GM23338 (cell line): ENCODE data around the gene FAM98C.

ENCODE experiments used
- CREB1 ChIP-seq: fragments of 250-450 bp; sonication (Bioruptor Pico); IDR thresholded peaks from 2 replicates; pipeline ENCODE4 v1.5.0; 2020; ENCODE audit warnings: low read depth, mild to moderate bottlenecking, moderate library complexity
- EZH2 ChIP-seq: fragments of 200-600 bp; sonication (generic); IDR thresholded peaks from one replicate; pipeline ENCODE4 v1.8.0; 2017; ENCODE audit warnings: antibody characterized with exemption, mild to moderate bottlenecking, low read depth; ENCODE audit not compliant: unreplicated experiment
- EZH2phosphoT487 ChIP-seq: fragments of 200-600 bp; sonication (generic); IDR thresholded peaks from one replicate; pipeline ENCODE4 v1.8.1; 2018; ENCODE audit warnings: antibody characterized with exemption; ENCODE audit not compliant: unreplicated experiment
- NANOG ChIP-seq: IDR thresholded peaks from 2 replicates; pipeline ENCODE4 v1.6.1; 2016; ENCODE audit warnings: antibody characterized with exemption, borderline replicate concordance
- POLR2AphosphoS5 ChIP-seq: IDR thresholded peaks from 2 replicates; pipeline ENCODE4 v1.6.1; 2016; ENCODE audit warnings: antibody characterized with exemption, low read depth
- STAT1 ChIP-seq: IDR thresholded peaks from one replicate; pipeline ENCODE4 v1.6.1; 2016; ENCODE audit warnings: antibody characterized with exemption; ENCODE audit not compliant: unreplicated experiment
- TF ChIP-seq, protein P1 (sequence below), 2 experiments: fragments of 200-600 bp in 1 of 2; sonication (generic) in 1 of 2; conservative IDR thresholded peaks; 2 replicates each; pipeline versions ENCODE4 v1.5.1 to v1.6.1; 2016 to 2017; ENCODE audit warnings: antibody characterized with exemption in 2 of 2, low read depth in 2 of 2, mild to moderate bottlenecking in 2 of 2, moderate library complexity in 1 of 2
- TF ChIP-seq, protein P2 (sequence below): IDR thresholded peaks from one replicate; pipeline ENCODE4 v1.6.1; 2018; ENCODE audit warnings: antibody characterized with exemption; ENCODE audit not compliant: unreplicated experiment
- TF ChIP-seq, protein P3 (sequence below): fragments of 250-450 bp; sonication (Bioruptor Pico); IDR thresholded peaks from 2 replicates; pipeline ENCODE4 v1.5.0; 2020; ENCODE audit warnings: mild to moderate bottlenecking, moderate library complexity

DNA sequence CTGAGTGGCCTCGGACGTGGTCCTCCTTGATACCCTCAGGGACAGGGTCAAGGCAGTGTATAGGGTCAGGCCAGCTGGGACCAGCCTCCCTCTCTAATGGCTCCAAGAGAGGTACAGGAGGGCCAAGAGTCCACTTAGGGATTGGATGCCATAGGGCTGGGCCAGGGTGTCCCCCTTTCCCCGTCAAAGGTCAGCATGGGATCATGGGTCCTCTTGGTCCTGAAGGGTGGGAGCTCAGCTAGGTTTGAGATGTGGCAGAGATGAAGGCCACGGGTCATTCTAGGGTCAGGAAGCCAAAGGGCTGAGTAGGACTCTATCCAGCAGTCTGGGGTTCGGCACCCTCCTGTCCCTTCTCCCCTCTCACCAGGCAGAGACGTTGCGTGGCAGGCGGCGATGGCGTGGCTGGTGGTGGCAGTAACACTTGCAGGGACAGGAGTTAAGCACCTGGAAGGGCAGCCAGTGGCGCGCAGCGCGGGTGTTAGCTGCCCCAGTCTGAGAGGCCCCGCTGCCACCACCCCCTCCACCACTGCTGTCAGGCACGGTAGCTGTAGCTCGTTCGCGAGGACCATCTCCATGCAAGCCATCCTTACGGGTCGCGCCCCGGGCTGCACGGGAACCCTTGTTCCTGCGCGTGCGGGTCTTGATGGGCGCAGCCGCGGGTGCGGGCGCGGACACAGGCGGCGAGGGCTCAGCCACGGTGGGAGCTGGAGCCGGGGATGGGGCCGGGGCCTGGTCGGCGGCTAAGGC, 17.7 kb upstream of the FAM98C start:
- TF ChIP-seq, protein P1, sequence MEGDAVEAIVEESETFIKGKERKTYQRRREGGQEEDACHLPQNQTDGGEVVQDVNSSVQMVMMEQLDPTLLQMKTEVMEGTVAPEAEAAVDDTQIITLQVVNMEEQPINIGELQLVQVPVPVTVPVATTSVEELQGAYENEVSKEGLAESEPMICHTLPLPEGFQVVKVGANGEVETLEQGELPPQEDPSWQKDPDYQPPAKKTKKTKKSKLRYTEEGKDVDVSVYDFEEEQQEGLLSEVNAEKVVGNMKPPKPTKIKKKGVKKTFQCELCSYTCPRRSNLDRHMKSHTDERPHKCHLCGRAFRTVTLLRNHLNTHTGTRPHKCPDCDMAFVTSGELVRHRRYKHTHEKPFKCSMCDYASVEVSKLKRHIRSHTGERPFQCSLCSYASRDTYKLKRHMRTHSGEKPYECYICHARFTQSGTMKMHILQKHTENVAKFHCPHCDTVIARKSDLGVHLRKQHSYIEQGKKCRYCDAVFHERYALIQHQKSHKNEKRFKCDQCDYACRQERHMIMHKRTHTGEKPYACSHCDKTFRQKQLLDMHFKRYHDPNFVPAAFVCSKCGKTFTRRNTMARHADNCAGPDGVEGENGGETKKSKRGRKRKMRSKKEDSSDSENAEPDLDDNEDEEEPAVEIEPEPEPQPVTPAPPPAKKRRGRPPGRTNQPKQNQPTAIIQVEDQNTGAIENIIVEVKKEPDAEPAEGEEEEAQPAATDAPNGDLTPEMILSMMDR (conservative IDR thresholded peaks at IDR 0.05; ENCODE audit: low read depth in 2 of 2) = 0 out of 4 replicates have a peak, but pooled peaks of 1 of the 2 experiments have one; percentile 1
- TF ChIP-seq EZH2phosphoT487 (no peak), EZH2 (no peak), POLR2AphosphoS5 (no peak; the same call in 1 of the 2 replicates), CREB1 (no peak), NANOG (no peak), STAT1 (no peak)
- TF ChIP-seq, protein P2, sequence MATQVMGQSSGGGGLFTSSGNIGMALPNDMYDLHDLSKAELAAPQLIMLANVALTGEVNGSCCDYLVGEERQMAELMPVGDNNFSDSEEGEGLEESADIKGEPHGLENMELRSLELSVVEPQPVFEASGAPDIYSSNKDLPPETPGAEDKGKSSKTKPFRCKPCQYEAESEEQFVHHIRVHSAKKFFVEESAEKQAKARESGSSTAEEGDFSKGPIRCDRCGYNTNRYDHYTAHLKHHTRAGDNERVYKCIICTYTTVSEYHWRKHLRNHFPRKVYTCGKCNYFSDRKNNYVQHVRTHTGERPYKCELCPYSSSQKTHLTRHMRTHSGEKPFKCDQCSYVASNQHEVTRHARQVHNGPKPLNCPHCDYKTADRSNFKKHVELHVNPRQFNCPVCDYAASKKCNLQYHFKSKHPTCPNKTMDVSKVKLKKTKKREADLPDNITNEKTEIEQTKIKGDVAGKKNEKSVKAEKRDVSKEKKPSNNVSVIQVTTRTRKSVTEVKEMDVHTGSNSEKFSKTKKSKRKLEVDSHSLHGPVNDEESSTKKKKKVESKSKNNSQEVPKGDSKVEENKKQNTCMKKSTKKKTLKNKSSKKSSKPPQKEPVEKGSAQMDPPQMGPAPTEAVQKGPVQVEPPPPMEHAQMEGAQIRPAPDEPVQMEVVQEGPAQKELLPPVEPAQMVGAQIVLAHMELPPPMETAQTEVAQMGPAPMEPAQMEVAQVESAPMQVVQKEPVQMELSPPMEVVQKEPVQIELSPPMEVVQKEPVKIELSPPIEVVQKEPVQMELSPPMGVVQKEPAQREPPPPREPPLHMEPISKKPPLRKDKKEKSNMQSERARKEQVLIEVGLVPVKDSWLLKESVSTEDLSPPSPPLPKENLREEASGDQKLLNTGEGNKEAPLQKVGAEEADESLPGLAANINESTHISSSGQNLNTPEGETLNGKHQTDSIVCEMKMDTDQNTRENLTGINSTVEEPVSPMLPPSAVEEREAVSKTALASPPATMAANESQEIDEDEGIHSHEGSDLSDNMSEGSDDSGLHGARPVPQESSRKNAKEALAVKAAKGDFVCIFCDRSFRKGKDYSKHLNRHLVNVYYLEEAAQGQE = no peak
- TF ChIP-seq, protein P3, sequence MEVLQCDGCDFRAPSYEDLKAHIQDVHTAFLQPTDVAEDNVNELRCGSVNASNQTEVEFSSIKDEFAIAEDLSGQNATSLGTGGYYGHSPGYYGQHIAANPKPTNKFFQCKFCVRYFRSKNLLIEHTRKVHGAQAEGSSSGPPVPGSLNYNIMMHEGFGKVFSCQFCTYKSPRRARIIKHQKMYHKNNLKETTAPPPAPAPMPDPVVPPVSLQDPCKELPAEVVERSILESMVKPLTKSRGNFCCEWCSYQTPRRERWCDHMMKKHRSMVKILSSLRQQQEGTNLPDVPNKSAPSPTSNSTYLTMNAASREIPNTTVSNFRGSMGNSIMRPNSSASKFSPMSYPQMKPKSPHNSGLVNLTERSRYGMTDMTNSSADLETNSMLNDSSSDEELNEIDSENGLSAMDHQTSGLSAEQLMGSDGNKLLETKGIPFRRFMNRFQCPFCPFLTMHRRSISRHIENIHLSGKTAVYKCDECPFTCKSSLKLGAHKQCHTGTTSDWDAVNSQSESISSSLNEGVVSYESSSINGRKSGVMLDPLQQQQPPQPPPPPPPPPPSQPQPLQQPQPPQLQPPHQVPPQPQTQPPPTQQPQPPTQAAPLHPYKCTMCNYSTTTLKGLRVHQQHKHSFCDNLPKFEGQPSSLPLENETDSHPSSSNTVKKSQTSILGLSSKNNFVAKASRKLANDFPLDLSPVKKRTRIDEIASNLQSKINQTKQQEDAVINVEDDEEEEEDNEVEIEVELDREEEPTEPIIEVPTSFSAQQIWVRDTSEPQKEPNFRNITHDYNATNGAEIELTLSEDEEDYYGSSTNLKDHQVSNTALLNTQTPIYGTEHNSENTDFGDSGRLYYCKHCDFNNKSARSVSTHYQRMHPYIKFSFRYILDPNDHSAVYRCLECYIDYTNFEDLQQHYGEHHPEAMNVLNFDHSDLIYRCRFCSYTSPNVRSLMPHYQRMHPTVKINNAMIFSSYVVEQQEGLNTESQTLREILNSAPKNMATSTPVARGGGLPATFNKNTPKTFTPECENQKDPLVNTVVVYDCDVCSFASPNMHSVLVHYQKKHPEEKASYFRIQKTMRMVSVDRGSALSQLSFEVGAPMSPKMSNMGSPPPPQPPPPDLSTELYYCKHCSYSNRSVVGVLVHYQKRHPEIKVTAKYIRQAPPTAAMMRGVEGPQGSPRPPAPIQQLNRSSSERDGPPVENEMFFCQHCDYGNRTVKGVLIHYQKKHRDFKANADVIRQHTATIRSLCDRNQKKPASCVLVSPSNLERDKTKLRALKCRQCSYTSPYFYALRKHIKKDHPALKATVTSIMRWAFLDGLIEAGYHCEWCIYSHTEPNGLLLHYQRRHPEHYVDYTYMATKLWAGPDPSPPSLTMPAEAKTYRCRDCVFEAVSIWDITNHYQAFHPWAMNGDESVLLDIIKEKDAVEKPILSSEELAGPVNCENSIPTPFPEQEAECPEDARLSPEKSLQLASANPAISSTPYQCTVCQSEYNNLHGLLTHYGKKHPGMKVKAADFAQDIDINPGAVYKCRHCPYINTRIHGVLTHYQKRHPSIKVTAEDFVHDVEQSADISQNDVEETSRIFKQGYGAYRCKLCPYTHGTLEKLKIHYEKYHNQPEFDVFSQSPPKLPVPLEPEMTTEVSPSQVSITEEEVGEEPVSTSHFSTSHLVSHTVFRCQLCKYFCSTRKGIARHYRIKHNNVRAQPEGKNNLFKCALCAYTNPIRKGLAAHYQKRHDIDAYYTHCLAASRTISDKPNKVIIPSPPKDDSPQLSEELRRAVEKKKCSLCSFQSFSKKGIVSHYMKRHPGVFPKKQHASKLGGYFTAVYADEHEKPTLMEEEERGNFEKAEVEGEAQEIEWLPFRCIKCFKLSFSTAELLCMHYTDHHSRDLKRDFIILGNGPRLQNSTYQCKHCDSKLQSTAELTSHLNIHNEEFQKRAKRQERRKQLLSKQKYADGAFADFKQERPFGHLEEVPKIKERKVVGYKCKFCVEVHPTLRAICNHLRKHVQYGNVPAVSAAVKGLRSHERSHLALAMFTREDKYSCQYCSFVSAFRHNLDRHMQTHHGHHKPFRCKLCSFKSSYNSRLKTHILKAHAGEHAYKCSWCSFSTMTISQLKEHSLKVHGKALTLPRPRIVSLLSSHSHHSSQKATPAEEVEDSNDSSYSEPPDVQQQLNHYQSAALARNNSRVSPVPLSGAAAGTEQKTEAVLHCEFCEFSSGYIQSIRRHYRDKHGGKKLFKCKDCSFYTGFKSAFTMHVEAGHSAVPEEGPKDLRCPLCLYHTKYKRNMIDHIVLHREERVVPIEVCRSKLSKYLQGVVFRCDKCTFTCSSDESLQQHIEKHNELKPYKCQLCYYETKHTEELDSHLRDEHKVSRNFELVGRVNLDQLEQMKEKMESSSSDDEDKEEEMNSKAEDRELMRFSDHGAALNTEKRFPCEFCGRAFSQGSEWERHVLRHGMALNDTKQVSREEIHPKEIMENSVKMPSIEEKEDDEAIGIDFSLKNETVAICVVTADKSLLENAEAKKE (CRISPR knock-in tag) = no peak
